ENCODE results near the gene SGK1.
"Not testable (repeated sequence)": the region's sequence is repeated elsewhere in the genome, so short reads cannot be mapped to it uniquely, and the experiment has no call there.

Gene SGK1

GRCh38 chr6:134326192-134326591, 8.3 kb upstream of the SGK1 start:
- not testable (repeated sequence) for DNase-seq

- DNase-seq = no peak
Observed at GRCh38 chr6:134324766-134325165, 6.9 kb upstream of the SGK1 start.

DNA sequence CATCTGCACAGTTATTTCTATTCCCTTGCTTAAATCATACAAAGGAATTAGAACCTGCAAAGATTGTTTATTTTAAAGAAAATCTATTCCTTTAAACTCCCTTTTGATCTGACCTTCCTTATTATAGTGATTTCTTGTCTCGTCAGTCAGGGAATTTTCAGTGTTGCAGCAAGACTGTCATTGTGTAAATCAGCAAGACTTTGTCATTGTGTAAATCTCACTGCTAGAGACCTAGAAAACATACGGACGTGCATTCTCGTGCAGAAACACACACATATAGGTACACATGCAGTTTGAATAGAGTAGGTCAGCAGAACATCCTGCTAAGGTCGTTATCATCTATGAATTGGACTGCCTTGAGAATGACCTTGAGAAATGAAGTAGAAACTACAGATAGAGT, 6.2 kb upstream of the SGK1 start:
- DNase-seq = no peak

DNA sequence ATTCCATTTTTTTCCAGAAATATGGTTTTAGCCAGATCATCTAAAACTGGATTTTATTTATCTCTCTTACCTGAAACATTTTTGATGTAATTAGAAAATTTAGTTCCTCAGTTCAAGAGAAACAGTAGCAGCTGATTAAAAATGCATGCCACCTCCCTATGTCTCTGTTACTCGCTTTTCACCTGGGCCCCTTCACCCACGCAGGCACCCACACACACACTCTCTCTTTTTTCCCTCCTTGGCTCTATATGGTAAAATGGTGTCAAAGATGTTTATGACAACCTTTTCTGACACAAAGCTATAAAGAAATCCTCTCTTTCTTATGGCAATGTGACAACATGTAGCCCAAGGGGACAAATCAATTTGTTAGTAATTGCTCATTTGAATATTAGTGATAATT, 5.8 kb upstream of the SGK1 start:
- no peak for DNase-seq

DNA sequence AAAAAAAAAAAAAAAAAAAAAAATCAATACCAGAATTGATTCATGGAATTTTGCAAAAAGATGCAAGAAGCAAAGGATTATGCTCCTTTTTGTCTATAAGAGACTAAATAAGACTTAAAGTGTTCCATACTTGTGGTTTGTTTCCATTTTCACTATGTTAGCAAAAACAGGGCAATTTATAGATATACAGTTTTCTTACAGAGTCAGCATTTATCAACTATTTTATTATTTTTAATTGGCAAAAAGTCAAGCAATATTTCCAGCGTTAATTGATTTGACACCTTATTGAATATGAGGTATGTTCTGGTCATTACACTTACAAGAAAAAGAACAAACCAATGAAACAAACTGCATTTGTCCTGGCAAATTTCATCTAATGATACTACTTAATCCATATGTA, 5.4 kb upstream of the SGK1 start:
- no peak for DNase-seq

DNA sequence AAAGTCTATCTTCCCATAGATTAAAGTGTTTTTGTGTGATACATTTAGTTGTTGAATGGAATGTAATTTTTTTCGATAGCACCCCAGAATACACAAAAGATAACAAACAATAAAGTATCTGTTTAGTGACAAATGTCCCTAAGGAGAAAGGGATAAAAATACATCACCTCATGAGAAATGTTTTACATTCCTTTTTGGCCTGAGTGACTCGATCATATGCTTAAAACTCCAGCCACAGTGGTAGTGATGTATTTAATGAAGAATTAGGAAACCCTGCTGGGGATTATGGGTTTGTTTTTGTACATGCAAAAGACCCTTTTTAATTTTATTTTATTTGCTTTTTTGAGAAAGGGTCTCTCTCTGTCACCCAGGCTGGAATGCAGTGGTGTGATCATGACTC, 4.3 kb upstream of the SGK1 start:
- no peak for DNase-seq

- no peak for DNase-seq
Observed at GRCh38 chr6:134321246-134321645, 3.3 kb upstream of the SGK1 start.

- not testable (repeated sequence) for DNase-seq
Observed at GRCh38 chr6:134319686-134320085, 1.8 kb upstream of the SGK1 start.

DNA sequence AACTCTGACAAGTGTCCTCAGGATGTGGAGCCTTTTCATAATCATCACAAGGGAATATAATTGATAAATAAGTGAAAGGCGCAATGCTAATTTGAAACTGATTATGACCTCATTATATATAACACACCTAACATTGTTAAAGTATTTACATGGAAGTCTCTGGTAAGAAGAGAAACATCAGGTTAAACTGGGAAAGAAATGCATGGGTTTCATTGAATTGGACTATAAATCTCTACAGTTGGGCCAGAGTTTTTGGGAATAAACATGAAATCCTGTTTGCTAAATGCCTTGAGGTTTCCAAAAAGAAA, 1.0 kb upstream of the SGK1 start:
- no peak for DNase-seq

- no peak for DNase-seq
Observed at GRCh38 chr6:134318236-134318973, 493 bp upstream of the SGK1 start.

DNA sequence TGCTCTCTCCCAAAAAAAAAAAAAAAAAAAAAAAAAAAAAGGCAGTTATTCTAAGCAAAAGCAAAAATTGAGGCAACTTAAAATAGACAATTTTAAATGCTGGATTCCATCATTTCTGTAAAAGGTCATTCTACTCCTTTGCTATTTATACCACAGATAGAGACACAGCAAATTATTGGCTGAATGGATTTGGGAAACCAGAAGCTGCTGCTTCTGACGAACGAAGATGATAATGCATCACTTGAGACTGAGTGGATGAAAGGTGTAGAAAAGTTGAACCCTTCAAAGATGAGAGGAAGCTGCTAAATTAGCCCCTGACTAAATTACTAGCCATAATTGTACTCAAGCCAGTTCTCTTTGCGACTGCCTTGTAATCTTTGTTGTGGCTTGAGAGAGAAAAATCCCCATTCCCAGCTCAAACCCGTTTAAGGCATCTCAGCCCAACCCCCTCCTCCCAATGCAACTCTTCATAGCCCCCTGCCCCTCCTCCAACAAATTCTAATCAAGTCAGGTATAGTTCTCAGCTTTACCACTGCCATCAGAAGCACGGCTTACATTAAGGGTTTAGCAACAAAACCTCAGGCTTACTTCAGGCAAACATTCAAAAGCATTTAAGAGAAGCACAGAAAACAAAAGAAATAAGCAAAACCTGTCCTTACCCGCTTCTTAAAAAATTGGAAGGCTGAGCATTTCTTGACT, 1.0 kb downstream of the SGK1 start:
- no peak for DNase-seq

DNA sequence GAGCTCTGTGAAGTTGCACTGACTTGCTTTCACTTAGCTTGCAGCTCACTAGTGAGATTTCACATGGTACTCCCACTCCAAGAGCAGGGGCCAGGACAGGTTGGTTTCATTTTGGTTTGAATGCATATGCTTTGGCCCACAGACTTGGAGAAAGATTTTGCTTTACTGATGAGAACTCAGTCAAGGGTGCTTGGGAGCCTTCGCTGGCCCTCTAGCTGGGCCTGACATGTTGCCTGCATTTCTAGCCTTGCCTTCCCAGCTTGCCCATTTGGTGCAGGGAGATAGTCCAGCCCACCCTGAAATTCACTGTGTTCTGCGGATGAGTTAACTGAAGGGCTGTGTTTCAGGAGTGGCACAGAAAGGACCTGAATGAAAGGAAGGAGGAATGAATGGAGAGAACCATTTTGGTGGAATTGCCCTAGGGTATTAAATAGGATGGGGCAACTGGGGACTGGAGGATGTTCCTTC, 1.9 kb downstream of the SGK1 start:
- no peak for DNase-seq

DNA sequence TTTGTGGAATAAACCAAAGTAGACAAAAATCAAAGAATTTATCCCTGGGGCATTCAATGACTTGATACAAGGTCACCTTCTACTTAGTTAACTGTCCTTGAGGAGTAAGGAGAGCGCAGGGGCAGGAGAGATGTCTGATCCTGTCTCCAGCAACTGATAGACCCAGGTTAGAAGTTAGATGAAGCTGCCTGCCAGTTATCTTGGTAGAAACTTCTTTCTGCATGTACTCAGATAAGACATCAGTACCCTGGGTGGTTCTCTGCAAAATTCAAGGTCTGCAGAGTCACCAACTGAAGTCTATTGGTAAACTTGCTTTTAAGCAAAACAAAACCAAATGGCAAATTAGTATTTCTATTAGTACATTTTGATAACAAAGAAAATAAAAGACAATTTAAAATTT, 2.7 kb downstream of the SGK1 start:
- no peak for DNase-seq

DNA sequence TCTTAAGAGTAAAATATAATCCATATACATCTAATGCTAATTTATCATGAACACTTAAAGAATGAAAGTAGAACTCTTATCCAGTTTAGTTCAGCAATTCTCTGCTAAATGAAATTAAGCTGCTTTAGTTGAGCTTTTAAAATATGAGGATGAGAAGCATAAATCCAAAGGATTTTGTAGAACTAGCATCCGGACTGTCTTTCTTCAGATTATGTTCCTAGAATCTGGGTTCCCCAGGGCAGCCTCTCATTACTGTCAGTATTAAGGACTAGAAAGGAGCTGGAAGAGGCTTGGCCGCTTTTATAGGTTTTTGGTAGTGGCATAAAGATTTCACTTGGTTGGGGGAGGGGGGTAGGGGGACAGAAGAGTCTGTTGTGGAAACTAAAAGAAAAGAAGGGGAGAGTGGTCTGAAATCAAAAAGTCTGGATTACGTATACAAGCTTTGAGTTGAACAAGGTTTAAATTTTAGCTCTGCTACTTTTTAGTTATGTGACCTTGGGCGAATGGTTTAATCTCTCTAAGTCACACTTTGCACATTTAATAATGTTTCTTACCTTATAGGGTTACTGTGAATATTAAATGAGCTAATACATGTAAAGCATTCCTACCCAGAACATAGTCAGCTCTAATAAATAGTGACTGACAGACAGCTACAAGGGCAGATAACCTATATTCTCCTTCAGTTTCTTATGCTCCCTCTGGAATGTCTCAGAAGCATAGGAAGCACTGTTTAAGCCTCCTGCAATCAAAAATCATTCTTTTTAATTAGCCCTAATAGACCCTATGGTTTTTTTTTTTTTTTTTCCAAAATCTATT, 3.7 kb downstream of the SGK1 start:
- no peak for DNase-seq

DNA sequence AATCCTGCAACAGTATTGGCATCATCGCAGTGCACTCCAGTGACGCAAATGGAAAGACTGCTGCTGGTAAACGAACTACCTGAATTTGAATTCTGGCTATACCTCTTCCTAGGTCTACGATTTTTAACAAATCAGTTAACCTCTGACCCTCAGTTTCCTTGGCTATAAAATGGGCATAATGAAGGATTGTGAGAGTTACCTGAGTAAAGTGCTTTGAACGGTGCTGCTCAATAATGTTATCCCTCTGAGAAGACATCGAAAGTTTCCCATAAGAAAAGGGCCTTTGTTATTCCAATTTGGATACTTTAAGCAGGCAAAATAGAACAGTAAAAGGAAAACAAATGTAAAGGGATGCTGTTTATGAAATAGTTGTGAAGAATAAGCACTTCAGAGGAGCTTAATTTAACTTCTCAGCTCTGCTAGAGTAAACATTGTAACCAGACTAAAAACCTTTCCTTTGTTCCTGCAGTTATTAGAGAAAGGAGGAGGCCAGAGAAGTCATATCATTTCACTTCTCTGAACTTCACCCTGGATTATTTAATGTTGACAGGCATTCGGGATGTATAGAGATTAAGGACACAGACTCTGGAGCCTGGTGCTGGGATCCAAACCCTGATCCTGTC, 5.8 kb downstream of the SGK1 start:
- DNase-seq = no peak

DNA sequence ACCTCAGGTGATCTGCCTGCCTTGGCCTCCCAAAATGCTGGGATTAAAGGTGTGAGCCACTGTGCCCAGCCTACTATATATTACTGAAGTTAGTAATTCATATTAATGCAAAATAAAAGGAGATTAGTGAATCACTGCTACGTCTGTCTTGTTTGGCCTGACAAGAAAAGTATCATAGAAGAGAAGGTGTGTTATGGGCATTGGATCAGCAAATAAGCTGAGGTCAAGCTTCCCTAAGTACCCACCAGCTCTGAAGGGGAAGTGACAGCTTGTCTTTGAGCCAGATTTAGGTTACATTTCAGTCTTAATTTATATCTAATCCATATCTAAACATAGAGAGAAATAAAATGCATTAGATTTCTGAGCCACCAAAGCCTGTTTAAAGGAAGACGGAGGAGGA, 7.1 kb downstream of the SGK1 start:
- DNase-seq = no peak

- DNase-seq = no peak
Observed at GRCh38 chr6:134309983-134310605, 7.8 kb downstream of the SGK1 start.

GRCh38 chr6:134309227-134309626, 8.7 kb downstream of the SGK1 start:
- DNase-seq = no peak

DNA sequence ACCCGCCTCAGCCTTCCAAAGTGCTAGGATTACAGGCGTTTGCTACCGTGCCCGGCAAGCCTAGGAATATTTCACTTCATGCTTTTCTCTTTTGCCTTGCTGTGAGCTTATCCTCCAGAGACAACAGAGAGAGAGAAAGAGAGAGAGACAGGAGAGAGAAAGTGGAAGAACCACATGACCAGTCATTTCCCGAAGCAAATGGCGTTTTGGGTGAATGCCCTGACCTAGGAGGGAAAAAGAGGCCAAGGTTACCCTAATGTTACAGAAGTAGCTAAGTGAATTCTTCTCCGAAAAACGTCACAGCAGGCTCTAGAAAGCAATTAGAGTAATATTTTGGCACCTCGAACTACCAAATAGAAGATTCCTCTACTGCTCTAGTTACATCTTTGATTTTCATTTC, 9.1 kb downstream of the SGK1 start:
- DNase-seq = no peak

- no peak for DNase-seq
Observed at GRCh38 chr6:134307870-134308269, 10.0 kb downstream of the SGK1 start.

- no peak for DNase-seq
Observed at GRCh38 chr6:134307075-134307474, 10.8 kb downstream of the SGK1 start.

DNA sequence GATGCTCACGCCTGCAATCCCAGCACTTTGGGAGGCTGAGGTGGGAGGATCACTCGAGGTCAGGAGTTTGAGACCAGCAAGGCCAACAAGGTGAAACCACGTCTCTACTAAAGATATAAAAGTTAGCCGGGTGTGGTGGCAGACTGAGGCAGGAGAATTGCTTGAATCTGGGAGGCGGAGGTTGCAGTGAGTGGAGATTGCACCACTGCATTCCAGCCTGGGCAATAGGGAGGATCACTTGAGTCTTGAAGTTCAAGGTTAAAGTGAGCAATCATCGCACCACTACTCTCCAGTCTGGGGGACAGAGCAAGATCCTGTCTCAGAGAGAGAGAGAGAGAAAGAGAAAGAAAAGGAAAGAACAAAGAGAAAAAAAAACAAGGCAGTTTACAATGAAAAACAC, 13.5 kb downstream of the SGK1 start:
- DNase-seq = not testable (repeated sequence)

DNA sequence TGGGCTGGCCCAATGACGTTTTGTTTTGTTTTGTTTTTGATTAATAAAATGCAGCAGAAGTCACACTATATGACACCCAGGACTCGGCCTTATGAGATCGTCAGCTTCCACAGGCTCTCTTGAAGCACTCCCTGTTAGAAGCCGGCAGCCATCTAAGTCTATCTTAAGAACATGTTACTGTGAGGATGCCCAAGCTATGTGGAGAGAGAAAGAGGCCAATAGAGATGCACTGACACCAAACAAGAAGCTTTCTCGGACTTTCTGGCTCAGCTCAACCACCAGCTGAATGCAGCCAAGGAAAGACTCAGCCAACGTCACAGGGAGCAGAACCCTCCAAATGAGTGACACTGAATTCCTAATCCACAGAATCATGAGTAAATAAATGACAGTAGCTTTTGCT, 14.0 kb downstream of the SGK1 start:
- DNase-seq = no peak
